Glutamatergic neuron (in vitro differentiated cells): ENCODE data around the gene RCAN3. TPM values are rescaled to one million over a fixed set of nuclear protein-coding genes. Genes with fewer than 3 reads are reported as not detected.

Experiments used
- DNase-seq: peaks from one replicate; pipeline ENCODE4 v3.0.0; 2022
- H3K27ac Mint-ChIP-seq: one replicate; pipeline ENCODE4 v1.8.0; 2020; ENCODE audit warnings: mild to moderate bottlenecking, mixed read lengths, inconsistent platforms; ENCODE audit not compliant: unreplicated experiment
- H3K27me3 Mint-ChIP-seq: one replicate; pipeline ENCODE4 v1.8.0; 2020; ENCODE audit warnings: mild to moderate bottlenecking, moderate library complexity, mixed read lengths, inconsistent platforms; ENCODE audit not compliant: unreplicated experiment
- H3K36me3 Mint-ChIP-seq: one replicate; pipeline ENCODE4 v1.8.0; 2020; ENCODE audit warnings: mild to moderate bottlenecking, mixed read lengths, inconsistent platforms; ENCODE audit not compliant: unreplicated experiment
- H3K4me1 Mint-ChIP-seq: one replicate; pipeline ENCODE4 v1.8.0; 2020; ENCODE audit warnings: mild to moderate bottlenecking, low read depth, mixed read lengths, inconsistent platforms; ENCODE audit not compliant: unreplicated experiment
- H3K4me3 Mint-ChIP-seq: one replicate; pipeline ENCODE4 v1.8.0; 2020; ENCODE audit warnings: mild to moderate bottlenecking, mixed read lengths, inconsistent platforms; ENCODE audit not compliant: unreplicated experiment
- H3K9me3 Mint-ChIP-seq: one replicate; pipeline ENCODE4 v1.8.0; 2020; ENCODE audit warnings: mild to moderate bottlenecking, moderate library complexity, mixed read lengths, inconsistent platforms; ENCODE audit not compliant: unreplicated experiment
- CTCF ChIP-seq: fragments of 200-600 bp; sonication (generic); IDR thresholded peaks from one replicate; pipeline ENCODE4 v1.5.0; 2021; ENCODE audit not compliant: partially characterized antibody, unreplicated experiment
- total RNA-seq: library from RNA; stranded (reverse); fragmentation: NEBNext Ultra II Directional; extraction: Animal tissue kit (Norgen Biotek cat#: 25700); gene quantifications from one replicate; pipeline ENCODE4 v1.2.1, GENCODE V29; 2021; ENCODE audit not compliant: unreplicated experiment

RCAN3 gene
- total RNA-seq, 1 donor from 2014 or later: 21.8 TPM

GRCh38 chr1:24476571-24476970, 26.1 kb upstream of the RCAN3 start:
- Mint-ChIP-seq H3K27ac (no peak overlapping the region), H3K27me3 (no peaks in the 10 kb centered on the region), H3K9me3 (no peaks in the 10 kb centered on the region), H3K4me3 (no peak overlapping the region), H3K4me1 (no peaks in the 10 kb centered on the region), H3K36me3 (peaks cover 3% of the 10 kb centered on the region)
- TF ChIP-seq CTCF: no peak
- DNase-seq: no peak

- no peaks in the 10 kb centered on the region for H3K4me1 Mint-ChIP-seq
- no peaks in the 10 kb centered on the region for H3K9me3 Mint-ChIP-seq
- H3K4me3 Mint-ChIP-seq: no peak overlapping the region
- peaks cover 3% of the 10 kb centered on the region for H3K36me3 Mint-ChIP-seq
- no peak for DNase-seq
- TF ChIP-seq CTCF: no peak
- no peaks in the 10 kb centered on the region for H3K27me3 Mint-ChIP-seq
- no peak overlapping the region for H3K27ac Mint-ChIP-seq
Measured at GRCh38 chr1:24477309-24477708, 25.3 kb upstream of the RCAN3 start.

- no peaks in the 10 kb centered on the region for H3K9me3 Mint-ChIP-seq
- no peaks in the 10 kb centered on the region for H3K4me1 Mint-ChIP-seq
- H3K4me3 Mint-ChIP-seq: no peak overlapping the region
- no peak overlapping the region for H3K27ac Mint-ChIP-seq
- peaks cover 3% of the 10 kb centered on the region for H3K36me3 Mint-ChIP-seq
- DNase-seq: no peak
- TF ChIP-seq CTCF: no peak
- no peaks in the 10 kb centered on the region for H3K27me3 Mint-ChIP-seq
Measured at GRCh38 chr1:24481101-24481500, 21.5 kb upstream of the RCAN3 start.

GRCh38 chr1:24481843-24482610, 20.6 kb upstream of the RCAN3 start:
- Mint-ChIP-seq H3K4me1 (no peaks in the 10 kb centered on the region), H3K4me3 (no peak overlapping the region), H3K9me3 (no peaks in the 10 kb centered on the region), H3K27me3 (no peaks in the 10 kb centered on the region), H3K36me3 (peaks cover 3% of the 10 kb centered on the region), H3K27ac (no peak overlapping the region)
- TF ChIP-seq CTCF: no peak
- DNase-seq: no peak

GRCh38 chr1:24483441-24483840, 19.2 kb upstream of the RCAN3 start:
- no peak for TF ChIP-seq CTCF

More at GRCh38 chr1:24483441-24483840, 19.2 kb upstream of the RCAN3 start:
- Mint-ChIP-seq H3K9me3 (no peaks in the 10 kb centered on the region), H3K27ac (no peak overlapping the region), H3K4me1 (no peaks in the 10 kb centered on the region), H3K36me3 (peaks cover 3% of the 10 kb centered on the region), H3K4me3 (no peak overlapping the region), H3K27me3 (no peaks in the 10 kb centered on the region)
- no peak for DNase-seq
